ENCODE data around the gene ERC2.

- TF ChIP-seq PRMT3 (CRISPR knock-in tag; IDR thresholded peaks at IDR 0.05; ENCODE audit: borderline replicate concordance, low read depth) (no peak), MAX (IDR thresholded peaks at IDR 0.05) (no peak), ATAD3A (CRISPR knock-in tag; IDR thresholded peaks at IDR 0.05) (no peak), PRPF4 (IDR thresholded peaks at IDR 0.05; ENCODE audit: low read depth, low read length, poor library complexity, severe bottlenecking) (no peak), ZNF549 (CRISPR knock-in tag; IDR thresholded peaks at IDR 0.05) (no peak), YY1 (IDR thresholded peaks at IDR 0.05; ENCODE audit: insufficient read depth, insufficient replicate concordance, low read depth, low read length) (no peak), SIX4 (CRISPR knock-in tag; IDR thresholded peaks at IDR 0.05) (no peak), CEBPB (IDR thresholded peaks at IDR 0.05; ENCODE audit: borderline replicate concordance, low read depth, low read length) (no peak), KLF9 (CRISPR knock-in tag; IDR thresholded peaks at IDR 0.05; ENCODE audit: low read depth) (no peak), RAD21 (CRISPR knock-in tag; IDR thresholded peaks at IDR 0.05) (no peak), ZNF335 (CRISPR knock-in tag; IDR thresholded peaks at IDR 0.05) (no peak), HDAC2 (CRISPR knock-in tag; IDR thresholded peaks at IDR 0.05) (no peak), ELF1 (CRISPR knock-in tag; IDR thresholded peaks at IDR 0.05) (no peak), ATF4 (CRISPR knock-in tag; IDR thresholded peaks at IDR 0.05) (no peak)
These were observed 503.7 kb downstream of the ERC2 start for GRCh38 chr3:55964491-55964985.
